IPS-20b (cell line): ENCODE data around the gene ITGB2.

ENCODE experiments used
- H3K27ac ChIP-seq: one replicate; pipeline ENCODE4 v1.5.1; 2013; ENCODE audit warnings: low read length
- H3K27me3 ChIP-seq: 2 replicates; pipeline ENCODE4 v1.6.1; 2013; ENCODE audit warnings: mild to moderate bottlenecking, low read length, inconsistent platforms; ENCODE audit not compliant: insufficient read depth
- H3K36me3 ChIP-seq: 2 replicates; pipeline ENCODE4 v1.6.1; 2013; ENCODE audit warnings: low read depth, mild to moderate bottlenecking, inconsistent platforms, low read length, moderate library complexity; ENCODE audit not compliant: insufficient read depth
- H3K4me1 ChIP-seq: 2 replicates; pipeline ENCODE4 v1.6.1; 2013; ENCODE audit warnings: mild to moderate bottlenecking, control low read depth, inconsistent platforms, low read length, moderate library complexity; ENCODE audit not compliant: insufficient read depth
- H3K4me3 ChIP-seq: 2 replicates; pipeline ENCODE4 v1.5.1; 2013; ENCODE audit warnings: mild to moderate bottlenecking, low read length, inconsistent platforms
- H3K9ac ChIP-seq: 2 replicates; pipeline ENCODE4 v1.6.1; 2013; ENCODE audit warnings: low read depth, mild to moderate bottlenecking, inconsistent platforms, low read length, moderate library complexity
- H3K9me3 ChIP-seq: 2 replicates; pipeline ENCODE4 v1.6.1; 2013; ENCODE audit warnings: mild to moderate bottlenecking, low read depth, low read length, inconsistent platforms; ENCODE audit not compliant: insufficient read depth

ITGB2 gene

DNA sequence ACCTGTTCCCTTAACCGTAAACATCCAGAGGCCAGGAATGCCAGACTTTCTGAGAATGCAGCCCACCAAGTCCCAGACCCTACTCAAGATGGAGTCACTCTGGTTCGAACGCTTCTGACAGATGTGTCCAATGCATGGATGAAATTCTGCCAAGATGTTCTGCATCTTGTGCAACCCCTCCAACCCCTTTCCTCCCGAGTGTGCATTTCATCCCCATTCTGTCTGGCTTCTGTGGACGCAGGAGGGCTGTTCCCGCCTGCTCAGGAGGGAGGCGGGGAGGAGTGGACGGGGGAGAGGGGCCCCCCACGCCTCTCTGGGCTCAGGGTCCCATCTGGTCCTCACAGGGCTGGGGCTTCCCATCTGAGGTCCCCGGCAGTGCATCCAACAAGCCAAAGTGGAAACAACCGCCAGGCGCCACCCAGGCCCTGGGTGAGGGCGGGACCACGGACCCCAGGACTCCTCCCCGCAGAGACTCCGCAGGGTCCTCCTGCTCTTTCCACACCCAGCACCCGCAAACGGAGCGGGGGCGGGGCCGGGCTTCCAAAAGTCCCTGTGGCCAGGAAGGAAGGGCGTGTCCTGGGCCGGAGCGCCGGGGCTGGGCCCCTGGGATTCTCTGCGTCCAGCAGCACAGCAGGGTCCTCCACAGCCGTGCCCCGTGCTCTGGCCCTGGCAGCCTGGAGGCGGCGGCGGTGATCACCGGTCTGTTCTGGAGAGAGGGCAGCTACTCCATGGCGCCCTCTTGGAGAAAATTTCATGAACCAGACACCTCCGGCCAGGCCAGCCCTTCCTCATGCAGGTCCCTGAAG lies 75.1 kb downstream of the ITGB2 start:
- H3K4me1 ChIP-seq, result peaks cover 2% of the 10 kb centered on the region; the same call in 1 of the 2 replicates
- H3K4me3 ChIP-seq, result peak overlapping the region; percentile 45
- no peaks in the 10 kb centered on the region for H3K9me3 ChIP-seq
- no peak overlapping the region for H3K27ac ChIP-seq
- peaks cover 15% of the 10 kb centered on the region for H3K36me3 ChIP-seq
- no peaks in the 10 kb centered on the region for H3K27me3 ChIP-seq
- H3K9ac ChIP-seq, result no peak overlapping the region

DNA sequence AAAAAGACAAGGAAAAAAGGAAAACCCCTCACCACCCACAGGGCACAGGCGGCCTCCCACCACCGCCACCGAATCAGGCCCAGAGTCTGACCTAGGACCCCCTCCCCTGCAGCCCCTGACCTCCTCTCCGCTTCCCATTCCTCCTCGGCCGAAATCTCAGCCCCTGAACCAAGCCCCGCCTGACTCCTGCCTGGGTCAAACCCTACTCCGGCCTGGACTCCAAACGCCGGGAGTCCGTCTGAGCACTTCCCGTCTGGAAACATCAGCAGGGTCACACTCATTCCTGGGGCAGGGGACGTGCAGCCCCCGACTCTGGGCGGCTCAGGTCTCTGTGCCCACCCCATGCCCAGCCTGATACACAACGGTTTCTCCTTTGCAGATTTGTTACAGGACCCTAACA lies 76.4 kb downstream of the ITGB2 start:
- H3K27ac ChIP-seq, result no peak overlapping the region
- peak overlapping the region; percentile 58; the same call in 1 of the 2 replicates for H3K4me3 ChIP-seq

GRCh38 chr21:44842721-44843445 lies 77.8 kb downstream of the ITGB2 start:
- Histone ChIP-seq H3K9me3 (no peaks in the 10 kb centered on the region), H3K27me3 (no peaks in the 10 kb centered on the region), H3K9ac (no peak overlapping the region), H3K4me1 (peaks cover 2% of the 10 kb centered on the region; the same call in 1 of the 2 replicates), H3K27ac (no peak overlapping the region), H3K4me3 (no peak overlapping the region), H3K36me3 (no peaks in the 10 kb centered on the region)

More for the DNA sequence above, 76.4 kb downstream of the ITGB2 start:
- Histone ChIP-seq H3K9me3 (no peaks in the 10 kb centered on the region), H3K36me3 (peaks cover 2% of the 10 kb centered on the region), H3K9ac (peak overlapping the region; percentile 47; the same call in 1 of the 2 replicates), H3K4me1 (peaks cover 2% of the 10 kb centered on the region; the same call in 1 of the 2 replicates), H3K27me3 (no peaks in the 10 kb centered on the region)

- Histone ChIP-seq H3K27me3 (no peaks in the 10 kb centered on the region), H3K4me3 (no peak overlapping the region), H3K9ac (no peak overlapping the region), H3K27ac (no peak overlapping the region), H3K9me3 (no peaks in the 10 kb centered on the region), H3K4me1 (peaks cover 2% of the 10 kb centered on the region; the same call in 1 of the 2 replicates), H3K36me3 (no peaks in the 10 kb centered on the region)
These were observed 78.6 kb downstream of the ITGB2 start for GRCh38 chr21:44842087-44842486.

DNA sequence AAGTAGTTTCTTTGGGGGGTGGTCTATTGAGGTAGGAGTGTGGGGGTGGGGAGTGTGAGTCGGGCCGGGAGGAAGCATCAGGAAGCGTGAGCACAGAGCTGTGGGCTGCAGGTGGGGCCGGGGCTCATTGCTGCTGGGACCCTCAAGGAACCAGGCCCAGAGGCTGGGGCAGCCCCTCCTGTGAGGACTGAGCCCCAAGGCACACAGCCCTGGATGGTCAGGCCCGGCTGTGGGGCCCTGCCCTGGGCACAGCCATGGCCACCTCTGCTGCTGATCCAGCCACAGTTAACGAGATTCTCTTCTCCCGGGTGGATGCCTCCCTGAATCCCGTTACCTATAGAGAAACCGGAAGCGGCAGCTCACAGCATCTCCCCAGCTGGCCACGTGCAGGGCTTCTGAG lies 79.9 kb downstream of the ITGB2 start:
- Histone ChIP-seq H3K27me3 (no peaks in the 10 kb centered on the region), H3K36me3 (no peaks in the 10 kb centered on the region), H3K4me1 (no peaks in the 10 kb centered on the region; the same call in 1 of the 2 replicates), H3K9ac (no peak overlapping the region), H3K4me3 (no peak overlapping the region), H3K27ac (no peak overlapping the region), H3K9me3 (no peaks in the 10 kb centered on the region)

DNA sequence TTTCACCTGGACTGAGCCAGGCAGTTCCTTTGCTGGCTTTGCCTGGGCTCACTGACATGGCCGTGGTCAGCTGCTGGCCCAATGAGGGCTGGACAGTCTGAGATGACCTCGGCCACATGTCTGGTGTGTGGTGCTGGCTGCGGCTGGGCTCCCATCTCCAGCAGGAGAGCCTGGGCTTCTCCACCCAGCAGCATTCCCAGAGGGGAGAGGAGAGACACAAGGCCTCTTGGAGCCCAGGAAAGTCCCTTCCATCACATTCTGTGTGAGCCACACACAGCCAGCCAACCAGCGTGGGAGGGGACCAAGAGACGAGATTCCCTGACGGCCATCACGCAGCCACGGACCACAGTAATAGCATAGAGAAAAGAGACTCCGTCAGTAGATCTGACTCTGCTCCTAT lies 81.7 kb downstream of the ITGB2 start:
- H3K9me3 ChIP-seq, result no peaks in the 10 kb centered on the region
- no peak overlapping the region for H3K4me3 ChIP-seq
- H3K27me3 ChIP-seq, result no peaks in the 10 kb centered on the region
- H3K9ac ChIP-seq, result no peak overlapping the region
- H3K27ac ChIP-seq, result no peak overlapping the region
- no peaks in the 10 kb centered on the region for H3K36me3 ChIP-seq
- H3K4me1 ChIP-seq, result no peaks in the 10 kb centered on the region

- H3K4me3 ChIP-seq, result no peak overlapping the region
- no peaks in the 10 kb centered on the region for H3K36me3 ChIP-seq
- no peaks in the 10 kb centered on the region for H3K9me3 ChIP-seq
- H3K27ac ChIP-seq, result no peak overlapping the region
- no peaks in the 10 kb centered on the region for H3K4me1 ChIP-seq
- no peak overlapping the region for H3K9ac ChIP-seq
- H3K27me3 ChIP-seq, result no peaks in the 10 kb centered on the region
These were observed 82.4 kb downstream of the ITGB2 start for GRCh38 chr21:44838039-44838895.

GRCh38 chr21:44837537-44837936 lies 83.2 kb downstream of the ITGB2 start:
- Histone ChIP-seq H3K4me3 (no peak overlapping the region), H3K9ac (no peak overlapping the region), H3K27me3 (no peaks in the 10 kb centered on the region), H3K4me1 (no peaks in the 10 kb centered on the region), H3K27ac (no peak overlapping the region), H3K36me3 (no peaks in the 10 kb centered on the region), H3K9me3 (no peaks in the 10 kb centered on the region)

GRCh38 chr21:44836666-44837471 lies 83.8 kb downstream of the ITGB2 start:
- H3K36me3 ChIP-seq, result no peaks in the 10 kb centered on the region
- H3K9me3 ChIP-seq, result no peaks in the 10 kb centered on the region
- no peaks in the 10 kb centered on the region for H3K4me1 ChIP-seq
- H3K9ac ChIP-seq, result no peak overlapping the region
- H3K27me3 ChIP-seq, result no peaks in the 10 kb centered on the region
- H3K4me3 ChIP-seq, result no peak overlapping the region
- no peak overlapping the region for H3K27ac ChIP-seq

DNA sequence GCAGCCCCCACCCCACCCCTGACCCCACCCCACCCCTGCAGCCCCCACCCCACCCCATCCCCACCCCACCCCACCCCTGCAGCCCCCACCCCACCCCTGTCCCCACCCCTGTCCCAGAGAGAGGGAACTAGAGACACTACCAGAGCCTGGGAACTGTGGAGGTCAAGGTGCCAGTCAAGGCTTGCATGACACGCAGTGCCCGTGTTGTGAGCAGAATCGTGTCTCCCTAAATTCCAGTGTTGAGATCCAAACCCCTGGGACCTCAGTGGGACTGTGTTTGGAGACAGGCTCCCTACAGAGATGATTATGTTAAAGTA lies 84.4 kb downstream of the ITGB2 start:
- Histone ChIP-seq H3K4me3 (no peak overlapping the region), H3K27ac (no peak overlapping the region), H3K36me3 (no peaks in the 10 kb centered on the region), H3K9me3 (no peaks in the 10 kb centered on the region), H3K4me1 (no peaks in the 10 kb centered on the region), H3K9ac (no peak overlapping the region), H3K27me3 (no peaks in the 10 kb centered on the region)
